Hepatocyte (in vitro differentiated cells): ENCODE results near the gene ZSCAN31.

ENCODE experiments used
- EZH2 ChIP-seq: fragments of 200-600 bp; sonication (generic); IDR thresholded peaks from 2 replicates; pipeline ENCODE4 v1.6.1; 2016; ENCODE audit warnings: antibody characterized with exemption, mild to moderate bottlenecking, borderline replicate concordance
- TF ChIP-seq, protein P1 (sequence below): fragments of 200-600 bp; sonication (generic); IDR thresholded peaks from 2 replicates; pipeline ENCODE4 v1.5.1; 2016; ENCODE audit warnings: antibody characterized with exemption, mild to moderate bottlenecking; ENCODE audit not compliant: poor library complexity

DNA sequence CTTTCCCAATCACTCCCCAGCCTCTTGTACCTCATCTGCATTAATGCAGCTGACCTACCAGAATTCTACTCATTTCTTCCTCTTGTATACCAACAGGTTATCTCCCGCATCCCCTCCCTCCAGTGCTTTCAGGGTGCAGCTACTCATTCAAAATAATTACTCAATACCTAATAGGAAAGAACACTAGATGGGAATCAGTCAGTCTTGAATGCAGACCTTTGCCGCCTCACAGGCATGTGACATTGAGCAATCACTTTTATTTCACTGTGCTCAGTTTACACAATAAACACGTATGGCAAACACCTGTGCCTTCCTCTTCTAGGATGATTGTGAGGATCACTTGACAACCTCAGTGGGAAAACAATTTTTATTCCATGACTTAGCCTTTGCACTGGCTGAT lies 13.3 kb downstream of the ZSCAN31 start:
- TF ChIP-seq, protein P1, sequence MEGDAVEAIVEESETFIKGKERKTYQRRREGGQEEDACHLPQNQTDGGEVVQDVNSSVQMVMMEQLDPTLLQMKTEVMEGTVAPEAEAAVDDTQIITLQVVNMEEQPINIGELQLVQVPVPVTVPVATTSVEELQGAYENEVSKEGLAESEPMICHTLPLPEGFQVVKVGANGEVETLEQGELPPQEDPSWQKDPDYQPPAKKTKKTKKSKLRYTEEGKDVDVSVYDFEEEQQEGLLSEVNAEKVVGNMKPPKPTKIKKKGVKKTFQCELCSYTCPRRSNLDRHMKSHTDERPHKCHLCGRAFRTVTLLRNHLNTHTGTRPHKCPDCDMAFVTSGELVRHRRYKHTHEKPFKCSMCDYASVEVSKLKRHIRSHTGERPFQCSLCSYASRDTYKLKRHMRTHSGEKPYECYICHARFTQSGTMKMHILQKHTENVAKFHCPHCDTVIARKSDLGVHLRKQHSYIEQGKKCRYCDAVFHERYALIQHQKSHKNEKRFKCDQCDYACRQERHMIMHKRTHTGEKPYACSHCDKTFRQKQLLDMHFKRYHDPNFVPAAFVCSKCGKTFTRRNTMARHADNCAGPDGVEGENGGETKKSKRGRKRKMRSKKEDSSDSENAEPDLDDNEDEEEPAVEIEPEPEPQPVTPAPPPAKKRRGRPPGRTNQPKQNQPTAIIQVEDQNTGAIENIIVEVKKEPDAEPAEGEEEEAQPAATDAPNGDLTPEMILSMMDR, result no peak
- no peak for TF ChIP-seq EZH2
